K562 (cell line): ENCODE data around the gene ACTN3. TPM values are rescaled to one million over a fixed set of nuclear protein-coding genes. Genes with fewer than 3 reads are reported as not detected.

Experiments
- HOXB6 ChIP-seq: fragments of 250-450 bp; sonication (Bioruptor Pico); IDR thresholded peaks from 2 replicates; pipeline ENCODE4 v1.5.1; 2022; ENCODE audit warnings: mild to moderate bottlenecking, borderline replicate concordance
- PHTF2 ChIP-seq: fragments of 250-450 bp; sonication (Bioruptor Pico); IDR thresholded peaks from 2 replicates; pipeline ENCODE4 v1.5.0; 2021; ENCODE audit warnings: mild to moderate bottlenecking
- ZNF134 ChIP-seq: fragments of 250-450 bp; sonication (Bioruptor Pico); conservative IDR thresholded peaks from 2 replicates; pipeline ENCODE4 v1.4.0; 2020
- polyA plus RNA-seq, 8 experiments: library from polyadenylated mRNA; depleted of rRNA in 4 of 8; stranded (reverse) in 5 of 8; unstranded in 3 of 8; fragments of >200 nt; fragmentation: Nextera tagmentation in 2 of 8; fragmentation: Illumina TruSeq in 1 of 8; extraction: Ambion mirVana in 2 of 8; extraction: Trizol in 1 of 8; gene quantifications; 2 replicates each; pipeline versions ENCODE4 v1.2.1 to v1.2.3, GENCODE V29; 2011 to 2014; ENCODE audit warnings: inconsistent platforms in 1 of 8, missing spikeins in 1 of 8
- total RNA-seq, 7 experiments: library from RNA; depleted of rRNA in 6 of 7; stranded (reverse); fragments of >200 nt in 6 of 7; fragmentation: Illumina TruSeq in 2 of 7; extraction: Trizol in 2 of 7; gene quantifications; 2 replicates each; pipeline versions ENCODE4 v1.2.1 to v1.2.3, GENCODE V29; 2011 to 2021; ENCODE audit warnings: low replicate concordance in 1 of 7
- TF ChIP-seq, protein P1 (sequence below): sonication (generic); formaldehyde crosslinking; IDR thresholded peaks from 2 replicates; pipeline ENCODE4 v1.8.1; 2023; ENCODE audit warnings: mild to moderate bottlenecking, missing genetic modification reagents, moderate library complexity
- TF ChIP-seq, protein P2 (sequence below): IDR thresholded peaks from 2 replicates; pipeline ENCODE4 v1.6.1; 2016; ENCODE audit warnings: missing genetic modification characterization, missing compliant biosample characterization
- TF ChIP-seq, protein P3 (sequence below): fragments of 450-650 bp; IDR thresholded peaks from 2 replicates; pipeline ENCODE4 v1.6.1; 2016; ENCODE audit warnings: mild to moderate bottlenecking, moderate library complexity
- TF ChIP-seq, protein P4 (sequence below): sonication (generic); formaldehyde crosslinking; IDR thresholded peaks from 2 replicates; pipeline ENCODE4 v1.8.0; 2022; ENCODE audit warnings: mild to moderate bottlenecking, missing genetic modification reagents

Gene ACTN3
- total and polyA plus RNA-seq, 9 of the 15 experiments (the other 6 are each of a cell fraction or from before 2014, with no cell fraction given) = not detected

DNA sequence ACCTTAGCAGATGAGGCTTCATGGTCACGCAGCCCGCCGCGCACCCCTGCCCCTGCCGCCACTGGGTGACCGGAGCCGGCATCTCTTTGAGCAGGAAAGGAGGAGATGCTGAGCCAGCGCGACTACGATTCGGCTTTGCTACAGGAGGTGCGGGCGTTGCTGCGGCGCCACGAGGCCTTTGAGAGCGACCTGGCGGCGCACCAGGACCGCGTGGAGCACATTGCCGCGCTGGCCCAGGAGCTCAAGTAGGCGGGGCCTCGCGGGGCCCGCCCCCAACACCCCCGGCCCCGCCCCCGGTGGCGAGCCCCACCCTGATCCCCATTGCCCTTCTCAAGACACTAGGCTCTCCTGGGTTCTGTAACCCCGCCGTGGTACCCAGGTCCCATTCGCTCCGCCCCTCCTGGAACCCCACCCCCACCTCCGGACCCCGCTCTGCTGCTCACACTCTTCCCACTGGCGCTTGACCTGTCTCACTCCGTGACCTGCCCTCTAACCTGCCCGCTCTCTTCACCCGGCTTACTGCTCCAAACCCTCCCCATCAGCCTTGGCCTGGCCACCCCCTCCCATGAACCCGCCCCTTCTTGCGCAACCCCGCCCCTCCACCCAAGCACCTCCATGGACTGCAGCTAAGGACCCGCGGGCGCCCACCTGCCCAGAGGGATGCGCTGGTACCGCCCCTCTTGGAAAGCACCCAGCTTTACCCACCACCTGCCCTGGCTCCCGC lies 12.6 kb downstream of the ACTN3 start (continued):
- TF ChIP-seq, protein P1, sequence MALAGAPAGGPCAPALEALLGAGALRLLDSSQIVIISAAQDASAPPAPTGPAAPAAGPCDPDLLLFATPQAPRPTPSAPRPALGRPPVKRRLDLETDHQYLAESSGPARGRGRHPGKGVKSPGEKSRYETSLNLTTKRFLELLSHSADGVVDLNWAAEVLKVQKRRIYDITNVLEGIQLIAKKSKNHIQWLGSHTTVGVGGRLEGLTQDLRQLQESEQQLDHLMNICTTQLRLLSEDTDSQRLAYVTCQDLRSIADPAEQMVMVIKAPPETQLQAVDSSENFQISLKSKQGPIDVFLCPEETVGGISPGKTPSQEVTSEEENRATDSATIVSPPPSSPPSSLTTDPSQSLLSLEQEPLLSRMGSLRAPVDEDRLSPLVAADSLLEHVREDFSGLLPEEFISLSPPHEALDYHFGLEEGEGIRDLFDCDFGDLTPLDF (CRISPR knock-in tag) = peak; percentile 39; the same call in 1 of the 2 replicates
- TF ChIP-seq, protein P2, sequence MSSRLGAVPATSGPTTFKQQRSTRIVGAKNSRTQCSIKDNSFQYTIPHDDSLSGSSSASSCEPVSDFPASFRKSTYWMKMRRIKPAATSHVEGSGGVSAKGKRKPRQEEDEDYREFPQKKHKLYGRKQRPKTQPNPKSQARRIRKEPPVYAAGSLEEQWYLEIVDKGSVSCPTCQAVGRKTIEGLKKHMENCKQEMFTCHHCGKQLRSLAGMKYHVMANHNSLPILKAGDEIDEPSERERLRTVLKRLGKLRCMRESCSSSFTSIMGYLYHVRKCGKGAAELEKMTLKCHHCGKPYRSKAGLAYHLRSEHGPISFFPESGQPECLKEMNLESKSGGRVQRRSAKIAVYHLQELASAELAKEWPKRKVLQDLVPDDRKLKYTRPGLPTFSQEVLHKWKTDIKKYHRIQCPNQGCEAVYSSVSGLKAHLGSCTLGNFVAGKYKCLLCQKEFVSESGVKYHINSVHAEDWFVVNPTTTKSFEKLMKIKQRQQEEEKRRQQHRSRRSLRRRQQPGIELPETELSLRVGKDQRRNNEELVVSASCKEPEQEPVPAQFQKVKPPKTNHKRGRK (tag) = no peak
- TF ChIP-seq, protein P3, sequence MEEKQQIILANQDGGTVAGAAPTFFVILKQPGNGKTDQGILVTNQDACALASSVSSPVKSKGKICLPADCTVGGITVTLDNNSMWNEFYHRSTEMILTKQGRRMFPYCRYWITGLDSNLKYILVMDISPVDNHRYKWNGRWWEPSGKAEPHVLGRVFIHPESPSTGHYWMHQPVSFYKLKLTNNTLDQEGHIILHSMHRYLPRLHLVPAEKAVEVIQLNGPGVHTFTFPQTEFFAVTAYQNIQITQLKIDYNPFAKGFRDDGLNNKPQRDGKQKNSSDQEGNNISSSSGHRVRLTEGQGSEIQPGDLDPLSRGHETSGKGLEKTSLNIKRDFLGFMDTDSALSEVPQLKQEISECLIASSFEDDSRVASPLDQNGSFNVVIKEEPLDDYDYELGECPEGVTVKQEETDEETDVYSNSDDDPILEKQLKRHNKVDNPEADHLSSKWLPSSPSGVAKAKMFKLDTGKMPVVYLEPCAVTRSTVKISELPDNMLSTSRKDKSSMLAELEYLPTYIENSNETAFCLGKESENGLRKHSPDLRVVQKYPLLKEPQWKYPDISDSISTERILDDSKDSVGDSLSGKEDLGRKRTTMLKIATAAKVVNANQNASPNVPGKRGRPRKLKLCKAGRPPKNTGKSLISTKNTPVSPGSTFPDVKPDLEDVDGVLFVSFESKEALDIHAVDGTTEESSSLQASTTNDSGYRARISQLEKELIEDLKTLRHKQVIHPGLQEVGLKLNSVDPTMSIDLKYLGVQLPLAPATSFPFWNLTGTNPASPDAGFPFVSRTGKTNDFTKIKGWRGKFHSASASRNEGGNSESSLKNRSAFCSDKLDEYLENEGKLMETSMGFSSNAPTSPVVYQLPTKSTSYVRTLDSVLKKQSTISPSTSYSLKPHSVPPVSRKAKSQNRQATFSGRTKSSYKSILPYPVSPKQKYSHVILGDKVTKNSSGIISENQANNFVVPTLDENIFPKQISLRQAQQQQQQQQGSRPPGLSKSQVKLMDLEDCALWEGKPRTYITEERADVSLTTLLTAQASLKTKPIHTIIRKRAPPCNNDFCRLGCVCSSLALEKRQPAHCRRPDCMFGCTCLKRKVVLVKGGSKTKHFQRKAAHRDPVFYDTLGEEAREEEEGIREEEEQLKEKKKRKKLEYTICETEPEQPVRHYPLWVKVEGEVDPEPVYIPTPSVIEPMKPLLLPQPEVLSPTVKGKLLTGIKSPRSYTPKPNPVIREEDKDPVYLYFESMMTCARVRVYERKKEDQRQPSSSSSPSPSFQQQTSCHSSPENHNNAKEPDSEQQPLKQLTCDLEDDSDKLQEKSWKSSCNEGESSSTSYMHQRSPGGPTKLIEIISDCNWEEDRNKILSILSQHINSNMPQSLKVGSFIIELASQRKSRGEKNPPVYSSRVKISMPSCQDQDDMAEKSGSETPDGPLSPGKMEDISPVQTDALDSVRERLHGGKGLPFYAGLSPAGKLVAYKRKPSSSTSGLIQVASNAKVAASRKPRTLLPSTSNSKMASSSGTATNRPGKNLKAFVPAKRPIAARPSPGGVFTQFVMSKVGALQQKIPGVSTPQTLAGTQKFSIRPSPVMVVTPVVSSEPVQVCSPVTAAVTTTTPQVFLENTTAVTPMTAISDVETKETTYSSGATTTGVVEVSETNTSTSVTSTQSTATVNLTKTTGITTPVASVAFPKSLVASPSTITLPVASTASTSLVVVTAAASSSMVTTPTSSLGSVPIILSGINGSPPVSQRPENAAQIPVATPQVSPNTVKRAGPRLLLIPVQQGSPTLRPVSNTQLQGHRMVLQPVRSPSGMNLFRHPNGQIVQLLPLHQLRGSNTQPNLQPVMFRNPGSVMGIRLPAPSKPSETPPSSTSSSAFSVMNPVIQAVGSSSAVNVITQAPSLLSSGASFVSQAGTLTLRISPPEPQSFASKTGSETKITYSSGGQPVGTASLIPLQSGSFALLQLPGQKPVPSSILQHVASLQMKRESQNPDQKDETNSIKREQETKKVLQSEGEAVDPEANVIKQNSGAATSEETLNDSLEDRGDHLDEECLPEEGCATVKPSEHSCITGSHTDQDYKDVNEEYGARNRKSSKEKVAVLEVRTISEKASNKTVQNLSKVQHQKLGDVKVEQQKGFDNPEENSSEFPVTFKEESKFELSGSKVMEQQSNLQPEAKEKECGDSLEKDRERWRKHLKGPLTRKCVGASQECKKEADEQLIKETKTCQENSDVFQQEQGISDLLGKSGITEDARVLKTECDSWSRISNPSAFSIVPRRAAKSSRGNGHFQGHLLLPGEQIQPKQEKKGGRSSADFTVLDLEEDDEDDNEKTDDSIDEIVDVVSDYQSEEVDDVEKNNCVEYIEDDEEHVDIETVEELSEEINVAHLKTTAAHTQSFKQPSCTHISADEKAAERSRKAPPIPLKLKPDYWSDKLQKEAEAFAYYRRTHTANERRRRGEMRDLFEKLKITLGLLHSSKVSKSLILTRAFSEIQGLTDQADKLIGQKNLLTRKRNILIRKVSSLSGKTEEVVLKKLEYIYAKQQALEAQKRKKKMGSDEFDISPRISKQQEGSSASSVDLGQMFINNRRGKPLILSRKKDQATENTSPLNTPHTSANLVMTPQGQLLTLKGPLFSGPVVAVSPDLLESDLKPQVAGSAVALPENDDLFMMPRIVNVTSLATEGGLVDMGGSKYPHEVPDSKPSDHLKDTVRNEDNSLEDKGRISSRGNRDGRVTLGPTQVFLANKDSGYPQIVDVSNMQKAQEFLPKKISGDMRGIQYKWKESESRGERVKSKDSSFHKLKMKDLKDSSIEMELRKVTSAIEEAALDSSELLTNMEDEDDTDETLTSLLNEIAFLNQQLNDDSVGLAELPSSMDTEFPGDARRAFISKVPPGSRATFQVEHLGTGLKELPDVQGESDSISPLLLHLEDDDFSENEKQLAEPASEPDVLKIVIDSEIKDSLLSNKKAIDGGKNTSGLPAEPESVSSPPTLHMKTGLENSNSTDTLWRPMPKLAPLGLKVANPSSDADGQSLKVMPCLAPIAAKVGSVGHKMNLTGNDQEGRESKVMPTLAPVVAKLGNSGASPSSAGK = peak; percentile 99
- TF ChIP-seq ZNF134 (CRISPR knock-in tag) (no peak), HOXB6 (CRISPR knock-in tag) (no peak), PHTF2 (CRISPR knock-in tag) (no peak)
- TF ChIP-seq, protein P4, sequence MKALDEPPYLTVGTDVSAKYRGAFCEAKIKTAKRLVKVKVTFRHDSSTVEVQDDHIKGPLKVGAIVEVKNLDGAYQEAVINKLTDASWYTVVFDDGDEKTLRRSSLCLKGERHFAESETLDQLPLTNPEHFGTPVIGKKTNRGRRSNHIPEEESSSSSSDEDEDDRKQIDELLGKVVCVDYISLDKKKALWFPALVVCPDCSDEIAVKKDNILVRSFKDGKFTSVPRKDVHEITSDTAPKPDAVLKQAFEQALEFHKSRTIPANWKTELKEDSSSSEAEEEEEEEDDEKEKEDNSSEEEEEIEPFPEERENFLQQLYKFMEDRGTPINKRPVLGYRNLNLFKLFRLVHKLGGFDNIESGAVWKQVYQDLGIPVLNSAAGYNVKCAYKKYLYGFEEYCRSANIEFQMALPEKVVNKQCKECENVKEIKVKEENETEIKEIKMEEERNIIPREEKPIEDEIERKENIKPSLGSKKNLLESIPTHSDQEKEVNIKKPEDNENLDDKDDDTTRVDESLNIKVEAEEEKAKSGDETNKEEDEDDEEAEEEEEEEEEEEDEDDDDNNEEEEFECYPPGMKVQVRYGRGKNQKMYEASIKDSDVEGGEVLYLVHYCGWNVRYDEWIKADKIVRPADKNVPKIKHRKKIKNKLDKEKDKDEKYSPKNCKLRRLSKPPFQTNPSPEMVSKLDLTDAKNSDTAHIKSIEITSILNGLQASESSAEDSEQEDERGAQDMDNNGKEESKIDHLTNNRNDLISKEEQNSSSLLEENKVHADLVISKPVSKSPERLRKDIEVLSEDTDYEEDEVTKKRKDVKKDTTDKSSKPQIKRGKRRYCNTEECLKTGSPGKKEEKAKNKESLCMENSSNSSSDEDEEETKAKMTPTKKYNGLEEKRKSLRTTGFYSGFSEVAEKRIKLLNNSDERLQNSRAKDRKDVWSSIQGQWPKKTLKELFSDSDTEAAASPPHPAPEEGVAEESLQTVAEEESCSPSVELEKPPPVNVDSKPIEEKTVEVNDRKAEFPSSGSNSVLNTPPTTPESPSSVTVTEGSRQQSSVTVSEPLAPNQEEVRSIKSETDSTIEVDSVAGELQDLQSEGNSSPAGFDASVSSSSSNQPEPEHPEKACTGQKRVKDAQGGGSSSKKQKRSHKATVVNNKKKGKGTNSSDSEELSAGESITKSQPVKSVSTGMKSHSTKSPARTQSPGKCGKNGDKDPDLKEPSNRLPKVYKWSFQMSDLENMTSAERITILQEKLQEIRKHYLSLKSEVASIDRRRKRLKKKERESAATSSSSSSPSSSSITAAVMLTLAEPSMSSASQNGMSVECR (CRISPR knock-in tag) = peak; percentile 48; the same call in 1 of the 2 replicates
